H4 (cell line): ENCODE results near the gene FARP1. TPM values are rescaled to one million over a fixed set of nuclear protein-coding genes. Genes with fewer than 3 reads are reported as not detected.

Experiments used
- DNase-seq: peaks from one replicate; pipeline ENCODE4 v3.0.0-alpha.2; 2015; ENCODE audit warnings: low spot score
- total RNA-seq: library from RNA; depleted of rRNA; stranded (reverse); fragments of >200 nt; shearing (Covaris generic); gene quantifications from 2 replicates; pipeline ENCODE4 v1.2.3, GENCODE V29; 2014

Gene FARP1
- total RNA-seq, 1 experiment from 2014 or later, result 6.3 TPM

DNA sequence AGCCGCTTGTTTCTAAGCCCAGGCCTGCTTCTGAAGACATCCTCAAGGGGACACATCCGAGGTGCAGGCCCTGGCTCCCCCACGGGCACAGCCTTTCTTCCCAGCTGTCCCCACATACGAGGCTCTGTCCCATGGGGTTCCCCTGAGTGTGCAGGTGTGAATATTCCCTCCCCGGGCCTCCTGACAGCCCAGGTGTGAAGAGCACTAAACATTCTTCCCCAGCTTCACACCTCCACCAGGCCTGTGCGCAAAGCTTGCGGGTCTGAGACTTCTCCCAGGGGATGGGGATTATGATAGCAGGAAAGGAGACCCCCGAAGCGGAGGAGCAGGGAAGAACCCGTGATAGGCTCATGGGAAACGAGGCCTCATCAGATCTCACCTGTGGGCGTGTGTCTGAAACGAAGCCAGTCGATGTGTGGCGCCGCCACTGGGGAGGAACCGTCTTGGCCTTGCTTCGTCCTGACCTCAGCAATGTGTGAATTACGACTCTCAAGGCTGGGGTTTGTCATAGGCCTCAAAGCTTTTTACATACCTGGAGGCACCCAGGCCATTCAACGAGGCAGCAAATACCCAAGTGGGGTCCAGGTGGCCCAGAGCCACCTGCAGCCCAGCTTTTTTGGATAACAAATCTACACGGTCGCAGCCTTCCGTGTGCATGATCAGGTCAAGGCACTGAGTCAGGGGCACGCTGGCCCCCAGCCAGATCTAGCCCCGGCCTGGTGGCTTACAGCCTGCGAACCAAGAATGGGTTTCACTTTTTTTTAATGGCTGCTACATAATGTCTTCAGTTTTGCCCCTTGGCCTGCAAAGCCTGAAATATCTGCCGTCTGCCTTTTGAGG, 299.7 kb downstream of the FARP1 start:
- no peak for DNase-seq

DNA sequence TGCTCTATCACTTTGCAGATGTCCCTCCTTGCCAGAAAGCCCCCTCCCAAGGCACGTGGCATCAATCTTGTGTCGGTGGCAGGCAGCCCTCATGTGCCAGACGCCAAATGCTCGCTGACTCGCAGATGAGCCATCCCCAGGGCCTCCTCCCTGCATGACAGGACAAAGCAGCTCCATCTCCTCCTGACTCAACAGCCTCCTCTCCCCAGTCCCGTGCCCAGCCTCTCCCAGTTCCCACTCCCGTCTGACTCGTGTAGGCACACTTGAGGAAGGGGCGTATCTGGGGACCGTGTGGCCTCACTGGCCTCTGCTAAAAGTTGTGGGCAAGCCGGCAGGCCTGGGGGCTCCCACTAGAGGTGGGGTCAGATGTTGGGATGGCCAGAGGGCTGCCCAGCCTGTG, 300.4 kb downstream of the FARP1 start:
- no peak for DNase-seq

DNA sequence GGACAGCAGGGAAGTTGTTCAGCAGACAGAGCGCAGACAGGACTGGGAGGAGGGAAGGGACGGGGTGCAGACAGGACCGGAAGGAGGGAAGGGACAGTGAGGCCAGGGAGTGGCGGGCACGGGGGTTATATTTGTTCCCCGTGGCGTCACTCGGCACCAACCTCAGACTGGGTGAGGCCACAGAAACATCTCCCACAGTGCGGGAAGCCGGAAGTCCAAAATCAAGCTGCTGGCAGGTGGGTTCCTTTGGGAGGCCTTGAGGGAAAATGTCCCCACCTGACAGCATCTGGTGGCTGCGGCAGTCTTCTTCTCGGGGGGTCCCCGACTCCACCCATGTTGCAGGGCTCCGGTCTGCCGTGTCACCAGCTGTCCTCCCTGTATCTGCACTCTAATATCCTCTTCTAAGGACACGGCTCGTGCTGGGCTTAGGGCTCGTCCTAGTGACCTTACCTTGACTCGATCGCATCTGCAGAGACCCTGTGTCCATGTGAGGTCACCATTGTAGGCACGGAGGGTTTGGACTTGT, 301.0 kb downstream of the FARP1 start:
- DNase-seq, result no peak

DNA sequence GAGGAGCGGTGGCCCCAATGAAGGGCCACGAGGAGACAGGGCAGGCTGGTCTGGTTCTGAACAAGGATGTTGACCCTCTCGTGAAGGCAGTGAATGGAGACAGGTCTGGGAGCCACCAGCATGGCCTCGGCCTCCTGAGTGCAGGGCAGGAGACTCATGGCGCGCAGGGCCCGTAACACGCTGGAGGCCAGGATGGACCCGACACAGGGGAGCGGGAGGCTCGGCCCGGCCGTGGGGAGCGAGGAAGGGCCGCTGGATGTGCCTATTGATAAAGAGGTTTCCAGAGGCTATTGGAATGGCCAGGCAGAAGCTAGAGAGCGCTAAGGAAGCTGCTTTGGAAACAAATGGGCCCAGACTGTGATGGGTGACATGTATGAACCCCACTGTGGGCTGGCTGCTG, 301.5 kb downstream of the FARP1 start:
- no peak for DNase-seq

DNA sequence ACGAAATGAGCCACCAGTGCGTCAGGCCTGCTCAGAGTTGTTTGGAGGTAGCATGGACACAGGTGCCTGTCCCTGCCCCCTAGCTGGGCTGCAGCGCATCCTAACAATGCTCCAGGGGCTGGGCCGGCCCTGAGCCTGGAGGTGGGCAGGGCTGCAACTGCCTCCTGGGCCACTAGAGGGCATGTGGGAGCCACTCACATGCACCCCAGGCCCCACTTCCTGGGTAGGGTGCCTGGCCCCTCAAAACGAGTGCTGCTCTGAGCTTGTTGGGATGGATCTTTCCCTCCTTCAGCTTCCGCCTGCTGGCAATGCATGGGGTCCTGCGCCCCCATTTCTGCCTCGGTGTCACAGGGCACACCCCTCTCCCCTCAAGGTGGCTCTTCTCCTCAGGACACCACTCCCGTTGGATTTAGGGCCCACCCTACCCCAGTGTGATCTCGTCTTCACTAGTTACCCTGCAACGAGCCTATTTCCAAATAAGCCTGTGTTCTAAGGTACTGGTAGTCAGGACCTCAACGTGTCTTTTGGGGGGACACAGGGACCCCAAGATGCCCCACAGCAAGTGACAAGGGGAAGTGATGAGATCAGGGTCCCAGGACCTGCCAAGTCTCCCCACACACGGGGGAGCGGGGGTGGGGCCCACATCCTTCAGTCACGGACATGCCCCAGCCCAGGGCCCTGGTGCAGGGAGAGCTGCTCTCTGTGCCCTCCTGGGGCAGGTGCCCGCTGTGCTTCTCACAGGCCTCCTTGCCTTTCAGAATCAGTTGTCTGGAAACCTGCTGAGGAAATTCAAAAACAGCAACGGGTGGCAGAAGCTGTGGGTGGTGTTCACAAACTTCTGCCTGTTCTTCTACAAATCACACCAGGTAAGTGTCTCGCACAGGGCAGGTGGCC, 302.7 kb downstream of the FARP1 start:
- peak; percentile 30 for DNase-seq

DNA sequence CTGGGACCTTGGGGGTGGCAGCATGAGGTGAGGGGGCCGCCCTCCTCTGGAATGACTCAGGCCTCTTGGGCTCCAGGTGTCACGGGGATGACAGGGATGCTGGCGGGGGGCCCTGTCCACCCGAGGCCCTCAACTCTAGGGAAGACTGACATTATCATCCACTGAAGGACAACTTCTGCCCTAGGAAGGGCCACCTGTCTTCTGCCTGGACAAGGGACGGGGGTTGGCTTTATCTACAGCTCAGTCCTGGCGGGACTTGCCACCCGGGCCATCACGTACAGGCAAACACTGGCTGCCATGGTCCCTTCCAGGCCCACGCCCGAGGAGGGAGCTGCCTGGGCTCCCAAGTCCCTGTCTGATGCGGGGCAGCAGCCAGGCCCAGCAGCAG, 303.3 kb downstream of the FARP1 start:
- no peak for DNase-seq

DNA sequence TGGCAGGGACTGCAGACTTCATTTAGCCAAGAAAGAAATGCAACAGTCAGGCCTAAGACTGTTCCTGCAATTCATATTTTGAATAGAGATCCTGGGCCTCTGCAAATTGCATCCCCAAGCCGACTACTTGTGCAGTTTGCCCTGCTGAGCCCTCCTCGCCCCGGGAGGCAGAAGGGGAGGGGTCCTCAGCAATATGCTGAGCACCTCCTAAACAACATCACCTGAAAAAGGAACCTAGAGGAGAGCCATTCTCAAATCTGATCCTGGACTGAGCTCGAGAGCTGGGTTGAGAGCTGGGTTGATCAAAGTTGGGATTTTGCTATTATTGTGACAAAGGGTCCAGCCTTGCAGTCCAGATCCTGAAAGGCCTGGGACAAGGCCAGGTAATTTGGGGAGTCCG, 304.2 kb downstream of the FARP1 start:
- DNase-seq, result no peak

DNA sequence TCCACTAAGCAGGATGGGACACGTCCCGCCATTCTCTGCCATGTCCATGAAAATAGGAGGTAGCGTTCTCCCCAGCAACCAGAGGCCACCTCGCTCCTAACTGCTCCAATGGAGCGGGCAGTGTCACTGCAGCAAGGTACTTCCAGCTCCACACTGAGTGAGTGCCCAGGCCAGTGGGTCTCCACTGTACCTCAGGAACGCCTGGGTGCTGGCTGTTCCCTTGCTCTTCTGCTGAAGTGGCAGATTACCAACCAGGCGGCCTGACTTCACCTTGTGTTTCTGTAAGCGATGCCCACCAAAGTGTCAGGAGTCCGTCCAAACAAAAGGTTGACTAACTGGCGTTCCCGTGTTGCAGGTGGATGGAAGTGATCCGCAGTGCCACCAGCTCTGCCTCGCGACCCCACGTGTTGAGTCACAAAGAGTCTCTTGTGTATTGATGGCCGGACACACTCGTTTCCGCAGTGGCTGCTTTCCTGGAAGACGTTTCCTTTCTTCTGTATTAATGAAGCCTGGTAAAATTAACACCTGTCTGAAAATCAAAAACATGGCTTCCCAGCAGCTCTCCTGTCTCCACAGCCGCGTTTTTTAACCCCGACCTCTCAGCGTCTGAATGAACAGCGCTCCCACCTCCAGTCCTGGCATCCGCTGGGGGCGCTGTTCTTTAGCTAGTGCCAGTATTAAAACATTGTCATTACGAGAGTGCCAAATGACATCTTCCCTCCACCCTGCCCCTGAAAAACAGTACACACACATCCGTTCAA, 305.2 kb downstream of the FARP1 start:
- DNase-seq, result no peak

DNA sequence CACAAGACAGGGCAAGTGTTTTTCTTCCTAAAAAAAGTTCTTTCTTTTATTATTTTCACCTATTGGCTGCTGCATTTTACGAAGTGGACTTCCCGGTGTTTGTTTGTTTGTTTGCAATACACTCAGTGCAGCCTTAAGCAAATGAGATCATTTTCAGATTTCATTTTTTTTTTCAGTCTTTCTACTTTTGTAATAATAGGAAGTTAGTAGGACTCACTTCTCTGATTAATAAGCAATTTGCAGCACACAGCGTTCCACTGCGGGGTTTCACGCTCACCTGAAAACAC, 305.7 kb downstream of the FARP1 start:
- no peak for DNase-seq

DNA sequence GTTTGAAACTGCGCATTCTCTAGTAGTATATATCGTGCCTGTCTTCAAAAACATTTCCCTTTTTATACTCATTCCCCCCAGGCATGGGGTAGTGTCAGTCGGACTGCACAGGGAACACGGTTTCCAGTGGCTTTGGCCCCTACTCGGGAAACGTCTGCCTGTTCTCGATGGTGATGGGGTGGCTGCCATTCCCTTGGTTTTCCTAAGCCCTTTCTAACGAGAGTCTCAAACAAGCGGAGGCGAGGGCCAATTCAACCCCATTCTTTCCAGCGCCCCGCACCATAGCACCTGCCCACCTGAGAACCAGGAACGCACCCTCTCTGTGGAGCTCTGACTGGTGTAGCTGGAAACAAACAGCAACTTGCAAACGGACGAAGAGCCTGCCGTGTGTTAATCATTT, 306.4 kb downstream of the FARP1 start:
- no peak for DNase-seq

DNA sequence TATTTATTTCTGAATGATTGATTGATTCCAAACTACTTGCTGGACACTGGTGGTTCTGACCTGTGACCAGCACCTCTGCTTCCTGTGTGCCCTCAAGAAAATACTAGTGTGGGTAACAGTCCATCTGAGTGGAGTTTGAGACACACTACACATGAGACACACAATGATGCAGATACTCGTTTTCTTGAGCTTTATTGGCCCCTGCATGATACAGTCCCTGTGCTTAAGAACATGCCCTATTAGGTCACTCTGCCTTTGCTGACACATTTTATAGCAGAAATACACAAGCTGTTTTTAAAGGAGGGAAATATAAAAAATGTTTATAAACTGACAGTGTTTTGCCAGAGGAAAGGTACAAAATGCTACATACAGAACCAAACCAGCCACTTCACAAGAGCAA, 307.1 kb downstream of the FARP1 start:
- DNase-seq, result no peak

DNA sequence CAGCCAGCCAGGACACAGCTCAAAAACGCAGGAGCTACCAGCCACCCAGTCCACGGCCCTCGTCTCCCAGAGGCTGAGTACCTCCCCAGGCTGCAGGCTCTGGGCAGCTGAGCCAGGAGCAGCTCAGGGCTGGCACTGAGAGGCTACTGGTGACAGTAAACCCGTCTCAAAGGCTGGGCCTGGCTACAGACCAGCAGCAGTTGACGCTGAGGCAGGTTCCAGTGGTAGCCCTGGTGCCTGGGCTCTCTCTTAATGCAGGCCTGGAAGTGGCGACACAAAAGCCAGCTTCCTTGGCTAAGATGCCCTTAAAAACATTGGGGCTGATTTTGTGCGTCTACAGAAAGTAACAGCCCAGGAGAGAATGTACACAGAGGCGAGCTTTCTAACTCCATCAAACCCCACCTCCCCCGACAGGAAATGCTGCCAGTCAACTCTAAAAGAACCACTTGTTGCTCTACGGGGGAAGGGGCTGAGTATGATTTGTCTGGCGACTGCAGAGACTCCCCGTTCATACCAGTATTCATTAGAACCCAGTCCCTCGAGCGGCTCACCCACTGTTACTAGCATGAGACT, 307.7 kb downstream of the FARP1 start:
- no peak for DNase-seq

DNA sequence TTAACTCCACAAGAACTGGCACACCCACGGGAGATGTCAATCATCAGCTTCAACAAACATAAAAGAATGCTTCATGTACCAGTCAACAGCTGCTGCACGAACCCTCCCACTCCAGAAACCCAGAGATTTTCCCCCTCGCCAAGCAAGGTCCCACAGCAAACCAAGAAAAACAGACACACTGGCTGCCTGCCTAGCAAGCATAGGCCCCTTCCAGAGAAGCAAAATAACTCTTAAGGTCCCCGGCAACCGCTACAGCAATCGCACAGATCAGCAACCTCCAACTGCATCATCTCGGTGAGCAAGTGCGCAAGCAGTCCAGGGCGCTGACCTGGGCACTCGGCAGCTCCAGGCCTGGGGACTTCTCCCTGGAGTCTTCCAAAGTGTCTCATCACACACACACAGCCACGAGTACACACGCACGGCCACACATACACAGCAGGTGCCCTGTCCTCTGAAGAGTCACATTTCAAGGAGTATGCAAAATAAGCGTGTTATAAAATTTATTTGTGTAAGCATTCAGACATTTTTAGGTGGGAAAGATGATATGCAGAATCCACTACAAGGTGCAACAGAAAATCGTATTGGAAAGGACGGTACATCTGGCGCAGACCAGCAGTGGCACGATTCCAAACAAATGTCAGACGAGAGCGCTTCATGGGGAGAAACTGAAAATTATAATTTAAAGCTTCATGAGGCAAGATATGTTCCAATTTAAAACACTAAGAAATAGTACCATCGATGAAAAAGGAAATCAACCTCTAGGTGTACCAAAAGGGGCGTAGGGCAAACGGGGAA, 309.0 kb downstream of the FARP1 start:
- no peak for DNase-seq

DNA sequence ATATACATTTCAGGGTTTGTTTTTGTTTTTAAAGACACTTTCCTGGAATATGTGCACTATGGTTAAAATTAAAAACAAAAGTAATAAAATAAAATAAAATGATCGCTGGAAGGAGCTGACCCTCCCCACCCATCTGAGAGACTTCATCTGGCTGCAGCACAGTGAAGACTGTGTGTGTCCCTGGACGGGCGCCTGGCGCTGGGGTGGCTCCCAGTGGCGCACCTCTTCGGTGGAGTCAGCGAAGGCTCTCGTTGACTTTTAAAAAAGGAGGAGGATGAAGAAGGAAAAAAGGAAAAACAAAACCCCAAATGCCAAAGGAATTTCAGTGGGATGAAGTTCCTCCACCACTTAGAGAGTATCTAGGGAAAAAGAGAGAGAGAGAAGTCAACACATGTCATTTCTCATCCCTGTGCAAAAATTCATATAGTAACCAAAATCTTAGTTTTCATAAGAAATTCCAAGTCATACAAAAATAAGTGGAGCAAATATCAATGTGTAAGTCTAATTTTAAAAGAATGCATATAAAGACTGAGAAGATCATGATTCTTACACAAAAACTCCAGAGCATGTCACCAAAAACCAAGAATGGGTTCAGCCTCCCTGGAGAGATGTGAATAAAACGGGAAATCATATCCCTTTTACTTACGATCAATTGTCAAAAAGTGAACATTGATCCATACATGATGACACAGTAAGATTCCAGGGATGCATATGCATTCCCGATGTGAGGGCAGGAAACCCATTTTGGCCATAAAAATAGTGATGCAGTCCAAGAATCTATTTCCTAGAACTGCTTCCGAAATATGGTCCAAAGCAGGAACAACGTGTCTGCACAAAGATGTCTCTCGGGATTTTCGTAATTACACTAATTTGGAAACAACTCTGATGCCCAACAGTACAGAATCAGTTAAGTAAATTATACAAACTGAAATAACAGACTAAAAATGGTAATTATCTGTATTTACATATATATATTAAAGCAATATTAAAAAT, 310.3 kb downstream of the FARP1 start:
- DNase-seq, result no peak

DNA sequence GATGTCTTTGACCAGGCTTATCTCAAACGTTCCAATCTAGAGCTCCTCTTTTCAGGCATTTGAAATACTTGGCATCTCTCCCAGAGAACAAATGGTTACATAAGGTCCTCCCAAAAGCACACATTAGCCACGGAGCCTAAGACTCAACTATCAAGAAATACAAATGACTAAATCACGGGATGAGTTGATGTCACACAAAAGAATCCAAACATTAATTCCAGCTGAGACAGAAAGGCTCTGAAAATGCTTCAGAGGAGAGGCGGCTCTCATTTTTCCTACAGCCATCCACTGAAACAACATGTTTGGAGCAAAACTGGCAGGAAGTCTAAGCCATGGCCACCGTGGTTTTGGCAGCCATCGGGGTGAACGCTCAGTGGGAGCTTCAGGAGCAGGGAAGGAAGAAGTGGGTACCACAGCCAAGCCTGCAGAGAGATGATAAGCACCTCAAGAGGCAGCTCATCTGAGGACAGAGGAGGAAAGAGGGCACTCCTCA, 311.5 kb downstream of the FARP1 start:
- DNase-seq, result no peak

DNA sequence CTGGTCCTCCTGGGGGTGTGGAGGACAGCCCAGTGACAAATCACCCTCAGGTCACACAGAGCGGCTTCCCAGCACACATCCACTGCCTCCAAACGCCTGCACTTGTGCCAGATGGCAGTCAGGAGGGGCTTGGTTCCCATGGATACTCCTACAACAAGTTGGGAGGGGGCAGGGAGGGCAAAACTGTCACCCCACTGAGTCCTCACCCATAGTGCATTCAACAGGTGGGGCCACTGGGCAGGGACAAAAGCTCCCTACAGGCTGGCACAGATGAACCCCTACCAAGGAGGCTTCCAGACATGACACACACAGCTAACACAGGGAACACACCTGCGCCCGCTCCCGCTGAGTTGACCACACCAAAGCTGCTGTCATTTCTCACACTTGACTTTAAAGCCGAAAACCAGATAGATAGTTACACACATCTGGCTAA, 313.5 kb downstream of the FARP1 start:
- no peak for DNase-seq

DNA sequence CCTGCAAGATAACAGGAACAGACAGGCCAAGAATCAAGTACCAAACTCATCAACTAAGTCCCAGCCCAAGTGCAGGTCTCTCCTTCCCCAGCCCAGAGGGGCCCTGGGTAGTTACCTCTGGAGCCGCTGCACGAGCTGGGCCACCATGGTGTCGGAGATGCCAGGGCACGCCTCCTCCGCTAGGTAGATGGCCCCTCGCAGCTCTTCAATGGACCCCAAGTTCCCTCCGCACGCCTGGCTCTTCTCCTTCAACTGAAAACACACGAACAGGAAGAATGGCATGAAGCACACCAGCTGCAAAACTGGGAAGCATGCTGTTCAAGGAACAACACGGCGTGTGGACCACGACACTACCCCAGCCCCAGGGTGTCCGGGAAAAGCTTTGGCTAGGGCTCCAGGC, 314.2 kb downstream of the FARP1 start:
- DNase-seq, result no peak

DNA sequence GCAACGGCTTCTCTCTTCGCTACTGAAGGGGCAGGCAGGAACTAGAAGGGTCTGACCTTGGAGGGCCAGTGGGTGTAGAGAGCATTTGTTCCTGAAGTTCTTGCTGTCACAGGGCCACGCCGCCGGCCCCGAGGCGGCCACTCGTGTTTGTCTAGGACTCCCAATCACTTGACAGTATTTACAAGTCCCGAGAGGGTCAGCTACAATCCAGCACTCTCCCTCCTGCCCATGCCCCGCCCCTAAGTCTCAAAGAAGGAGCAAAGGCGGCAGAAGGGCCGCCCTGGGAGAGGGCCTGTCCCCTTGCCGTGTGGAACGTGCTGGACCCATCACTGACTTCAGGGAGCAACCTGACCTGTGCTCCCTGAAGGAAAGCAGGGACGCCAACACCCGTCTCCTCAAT, 315.5 kb downstream of the FARP1 start:
- DNase-seq, result no peak

DNA sequence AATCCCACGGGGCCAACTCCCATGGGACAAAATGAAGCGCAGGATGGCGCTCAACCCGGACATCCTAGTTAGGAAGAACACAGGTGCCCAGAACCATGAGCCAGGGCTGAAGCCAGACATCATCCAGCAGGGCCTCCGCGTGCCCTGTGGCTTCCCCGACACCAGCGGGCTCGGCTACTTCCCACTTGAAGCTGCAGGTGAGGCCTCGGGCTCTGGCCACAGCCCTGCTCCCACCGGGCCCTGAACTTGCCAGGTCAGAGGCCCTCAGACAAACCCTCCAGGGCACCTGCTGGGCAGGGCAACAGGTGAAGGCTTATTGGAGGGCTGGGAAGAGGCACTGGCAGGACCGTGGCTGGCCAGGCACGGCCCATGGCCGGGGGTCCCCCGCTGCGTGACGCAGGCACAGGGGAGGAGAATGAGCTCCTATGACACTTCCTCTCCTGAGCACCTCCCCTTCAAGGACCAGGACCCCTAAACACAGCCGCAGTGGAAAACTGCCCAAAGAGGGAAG, 316.3 kb downstream of the FARP1 start:
- DNase-seq, result no peak
